Colonic mucosa (tissue), 4 donors: ENCODE measurements around the gene RAB40C. TPM values are rescaled to one million over a fixed set of nuclear protein-coding genes. Genes with fewer than 3 reads are reported as not detected.

Experiments used
- DNase-seq: peaks from one replicate; pipeline ENCODE4 v3.0.0-alpha.2; 2020
- H3K27ac ChIP-seq: fragments of 200-600 bp; one replicate; pipeline ENCODE4 v1.8.0; 2021
- H3K27me3 ChIP-seq: fragments of 200-600 bp; one replicate; pipeline ENCODE4 v1.8.0; 2021
- H3K36me3 ChIP-seq: fragments of 200-600 bp; one replicate; pipeline ENCODE4 v1.8.0; 2021
- H3K4me1 ChIP-seq: fragments of 200-600 bp; one replicate; pipeline ENCODE4 v1.8.0; 2021; ENCODE audit warnings: mild to moderate bottlenecking
- H3K4me3 ChIP-seq: fragments of 200-600 bp; one replicate; pipeline ENCODE4 v1.8.0; 2021
- H3K9ac ChIP-seq, 2 donors: one replicate each; pipeline ENCODE4 v1.7.0; 2013; ENCODE audit warnings: control low read depth in 2 of 2, low read depth in 2 of 2, low read length in 2 of 2
- H3K9me3 ChIP-seq: fragments of 200-600 bp; one replicate; pipeline ENCODE4 v1.8.0; 2021
- CTCF ChIP-seq: fragments of 200-600 bp; IDR thresholded peaks from one replicate; pipeline ENCODE4 v1.8.0; 2022; ENCODE audit warnings: antibody characterized with exemption, mild to moderate bottlenecking
- intact Hi-C: fragments of 100-400 bp; cut with DNase I; formaldehyde crosslinking; loops from one replicate; pipeline ENCODE4 v1.14.1; 2022
- total RNA-seq, 2 donors: library from RNA; stranded (reverse); fragmentation: NEBNext Ultra II Directional in 1 of 2; extraction: Animal tissue kit (Norgen Biotek cat#: 25700) in 1 of 2; gene quantifications; one replicate each; pipeline ENCODE4 v1.2.1, GENCODE V29; 2021
- donor health status: healthy.
- donor health status: DM: no; HTN: no; CAD: no.
- donor health status: DM: no; HTN: no; CAD: no.

Gene RAB40C
- total RNA-seq, 2 donors from 2014 or later = 34.9 to 38.5 TPM

- no peaks in the 10 kb centered on the region for H3K9me3 ChIP-seq
- no peaks in the 10 kb centered on the region for H3K27me3 ChIP-seq
- H3K36me3 ChIP-seq = peaks cover 5% of the 10 kb centered on the region
- H3K4me3 ChIP-seq = no peak overlapping the region
- no peak overlapping the region for H3K9ac ChIP-seq
- no peak for DNase-seq
- H3K4me1 ChIP-seq = no peaks in the 10 kb centered on the region
- intact Hi-C loops = no loop called here
- no peak overlapping the region for H3K27ac ChIP-seq
- no peak for TF ChIP-seq CTCF
Observed at GRCh38 chr16:622920-623280, 33.0 kb downstream of the RAB40C start.

DNA sequence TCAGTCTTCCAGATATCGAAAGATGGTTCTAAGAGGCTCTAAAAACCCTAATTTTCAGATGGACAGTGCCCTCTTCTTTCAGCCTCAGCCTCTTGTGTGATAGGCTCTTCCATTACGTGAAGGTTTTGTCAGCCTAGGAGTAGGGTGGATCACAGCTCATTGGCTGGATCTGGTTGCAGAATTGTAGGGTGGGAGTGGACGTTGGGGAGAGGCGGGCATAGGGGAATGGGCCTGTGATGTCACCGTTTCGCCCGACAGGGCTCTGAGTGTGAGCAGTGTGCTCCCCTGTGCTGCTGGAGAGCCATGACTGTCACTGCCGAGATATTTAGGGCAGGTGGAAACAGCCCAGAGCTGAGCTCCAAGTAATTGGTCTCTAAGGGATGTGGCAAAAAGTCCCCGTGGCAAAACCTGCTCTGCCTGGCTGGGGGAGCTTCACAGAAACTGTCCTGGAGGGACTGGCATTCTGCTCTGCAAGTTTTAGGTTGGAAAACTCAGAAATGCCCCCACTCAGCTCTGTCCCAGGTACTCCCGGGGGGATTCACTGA is 34.7 kb downstream of the RAB40C start:
- Histone ChIP-seq H3K27me3 (no peaks in the 10 kb centered on the region), H3K4me3 (no peak overlapping the region), H3K36me3 (peaks cover 5% of the 10 kb centered on the region), H3K27ac (no peak overlapping the region), H3K4me1 (no peaks in the 10 kb centered on the region), H3K9me3 (no peaks in the 10 kb centered on the region), H3K9ac (no peak overlapping the region)
- intact Hi-C loops = no loop called here
- TF ChIP-seq CTCF = no peak
- no peak for DNase-seq

DNA sequence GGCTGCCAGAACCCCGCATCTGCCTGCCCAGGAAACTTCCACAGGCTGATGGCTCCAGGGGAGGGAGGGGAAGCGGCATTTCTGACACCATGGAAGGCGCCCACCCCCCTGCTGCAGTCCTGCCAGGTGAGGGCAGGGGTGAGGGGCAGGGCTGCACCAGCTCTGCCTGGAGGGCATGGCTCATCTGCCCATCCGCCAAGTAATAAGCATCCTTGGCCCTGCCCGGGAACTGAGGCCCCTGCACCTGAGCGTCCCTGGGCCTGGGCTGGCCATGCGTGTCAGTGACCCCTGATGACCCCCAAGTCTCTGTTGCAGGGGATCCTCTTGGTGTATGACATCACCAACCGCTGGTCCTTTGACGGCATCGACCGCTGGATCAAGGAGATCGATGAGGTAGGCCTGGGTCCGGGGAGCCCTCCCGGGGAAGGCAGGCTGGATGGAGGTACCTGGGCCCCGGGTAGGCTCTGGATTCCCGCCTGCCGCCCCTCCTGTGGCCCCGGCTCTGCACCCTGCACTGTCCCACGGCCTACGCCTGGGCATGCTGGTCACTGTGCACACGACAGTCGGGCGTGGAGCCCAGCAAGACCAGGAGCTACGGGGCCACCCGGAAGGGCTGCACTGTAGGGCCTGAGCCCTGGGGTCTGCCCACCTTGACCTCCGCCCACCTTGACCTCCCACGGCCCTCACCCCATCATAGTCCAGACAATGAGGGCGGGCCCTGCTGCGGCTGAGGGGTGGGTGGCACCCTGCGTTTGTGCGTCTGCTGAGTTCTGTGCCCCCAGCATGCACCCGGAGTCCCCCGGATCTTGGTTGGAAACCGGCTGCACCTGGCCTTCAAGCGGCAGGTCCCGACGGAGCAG is 35.5 kb downstream of the RAB40C start:
- Histone ChIP-seq H3K4me3 (no peak overlapping the region), H3K27ac (no peak overlapping the region), H3K4me1 (no peaks in the 10 kb centered on the region), H3K27me3 (no peaks in the 10 kb centered on the region), H3K9me3 (no peaks in the 10 kb centered on the region), H3K9ac (no peak overlapping the region), H3K36me3 (peaks cover 5% of the 10 kb centered on the region)
- DNase-seq = no peak
- no peak for TF ChIP-seq CTCF
- intact Hi-C loops = no loop called here

- H3K4me3 ChIP-seq = no peak overlapping the region
- H3K9ac ChIP-seq = no peak overlapping the region
- no peak for TF ChIP-seq CTCF
- peaks cover 4% of the 10 kb centered on the region for H3K4me1 ChIP-seq
- H3K27me3 ChIP-seq = no peaks in the 10 kb centered on the region
- intact Hi-C loops = no loop called here
- no peaks in the 10 kb centered on the region for H3K9me3 ChIP-seq
- no peak overlapping the region for H3K27ac ChIP-seq
- no peak for DNase-seq
- peaks cover 5% of the 10 kb centered on the region for H3K36me3 ChIP-seq
Observed at GRCh38 chr16:625977-626765, 36.3 kb downstream of the RAB40C start.

GRCh38 chr16:626787-627453 is 37.1 kb downstream of the RAB40C start:
- H3K36me3 ChIP-seq = peaks cover 5% of the 10 kb centered on the region
- no peaks in the 10 kb centered on the region for H3K27me3 ChIP-seq
- intact Hi-C loops = no loop called here
- DNase-seq = no peak
- no peaks in the 10 kb centered on the region for H3K9me3 ChIP-seq
- no peak overlapping the region for H3K9ac ChIP-seq
- no peak for TF ChIP-seq CTCF
- no peak overlapping the region for H3K27ac ChIP-seq
- peaks cover 6% of the 10 kb centered on the region for H3K4me1 ChIP-seq
- no peak overlapping the region for H3K4me3 ChIP-seq
